Measurements from ENCODE around the gene KCNIP3. TPM values are rescaled to one million over a fixed set of nuclear protein-coding genes. Genes with fewer than 3 reads are reported as not detected.

Gene KCNIP3
- total and polyA plus RNA-seq, 2 donors (not counting 1 experiment from before 2014, with no cell fraction given): not detected

- no peak overlapping the region for H3K4me3 Mint-ChIP-seq
- POLR2A ChIA-PET: no interaction called here
- Histone ChIP-seq H2AFZ (ENCODE audit: insufficient read depth, low read depth, low read length, poor library complexity, severe bottlenecking) (no peak overlapping the region), H3K27ac (ENCODE audit: low read length in 2 of 2) (no peak overlapping the region), H3K9ac (ENCODE audit: low read length) (no peak overlapping the region), H3K27me3 (replicated peaks in 1 of 4; ENCODE audit: control extremely low read depth in 1 of 4, control insufficient read depth in 3 of 4, insufficient read depth in 4 of 4, low read length in 3 of 4) (peaks cover 0 to 3% (median 0%) of the 10 kb centered on the region in 4 experiments), H3K4me2 (replicated peaks; ENCODE audit: low read depth, low read length, poor library complexity, severe bottlenecking) (no peak overlapping the region), H3K4me3 (ENCODE audit: control extremely low read depth in 1 of 5, extremely low read depth in 1 of 5, insufficient read depth in 1 of 5, low read depth in 2 of 5, low read length in 4 of 5) (no peak overlapping the region), H3K4me1 (ENCODE audit: control insufficient read depth in 2 of 2, insufficient read depth in 2 of 2, low read length in 2 of 2) (no peaks in the 10 kb centered on the region), H3K9me3 (ENCODE audit: control extremely low read depth in 1 of 3, control insufficient read depth in 2 of 3, insufficient read depth in 1 of 3, low read length in 2 of 3) (no peaks in the 10 kb centered on the region), H4K20me1 (ENCODE audit: control insufficient read depth, insufficient read depth, low read length, poor library complexity, severe bottlenecking) (no peaks in the 10 kb centered on the region), H3K79me2 (ENCODE audit: control insufficient read depth, insufficient read depth, low read length) (no peaks in the 10 kb centered on the region), H3K36me3 (replicated peaks in 1 of 2; ENCODE audit: control extremely low read depth in 1 of 2, control insufficient read depth in 1 of 2, extremely low read depth in 1 of 2, insufficient read depth in 2 of 2, low read length in 1 of 2) (no peaks in the 10 kb centered on the region)
- intact Hi-C loops (cut with micrococcal nuclease): no loop called here
- ATAC-seq (ENCODE audit: low read depth): no peak
- H3K27me3 Mint-ChIP-seq: peaks cover 14% of the 10 kb centered on the region
- CTCF ChIA-PET: no interaction called here
- no peak for DNase-seq
- TF ChIP-seq, protein P1, sequence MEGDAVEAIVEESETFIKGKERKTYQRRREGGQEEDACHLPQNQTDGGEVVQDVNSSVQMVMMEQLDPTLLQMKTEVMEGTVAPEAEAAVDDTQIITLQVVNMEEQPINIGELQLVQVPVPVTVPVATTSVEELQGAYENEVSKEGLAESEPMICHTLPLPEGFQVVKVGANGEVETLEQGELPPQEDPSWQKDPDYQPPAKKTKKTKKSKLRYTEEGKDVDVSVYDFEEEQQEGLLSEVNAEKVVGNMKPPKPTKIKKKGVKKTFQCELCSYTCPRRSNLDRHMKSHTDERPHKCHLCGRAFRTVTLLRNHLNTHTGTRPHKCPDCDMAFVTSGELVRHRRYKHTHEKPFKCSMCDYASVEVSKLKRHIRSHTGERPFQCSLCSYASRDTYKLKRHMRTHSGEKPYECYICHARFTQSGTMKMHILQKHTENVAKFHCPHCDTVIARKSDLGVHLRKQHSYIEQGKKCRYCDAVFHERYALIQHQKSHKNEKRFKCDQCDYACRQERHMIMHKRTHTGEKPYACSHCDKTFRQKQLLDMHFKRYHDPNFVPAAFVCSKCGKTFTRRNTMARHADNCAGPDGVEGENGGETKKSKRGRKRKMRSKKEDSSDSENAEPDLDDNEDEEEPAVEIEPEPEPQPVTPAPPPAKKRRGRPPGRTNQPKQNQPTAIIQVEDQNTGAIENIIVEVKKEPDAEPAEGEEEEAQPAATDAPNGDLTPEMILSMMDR (IDR thresholded peaks at IDR 0.05): no peak
- TF ChIP-seq EZH2 (IDR thresholded peaks at IDR 0.05; ENCODE audit: borderline replicate concordance, insufficient read depth, low read depth, low read length, poor library complexity, severe bottlenecking): no peak
- H3K9me3 Mint-ChIP-seq (ENCODE audit: insufficient read depth): no peaks in the 10 kb centered on the region
- no peaks in the 10 kb centered on the region for H3K4me1 Mint-ChIP-seq
- 80% methylated on average over 1 of the region's 5 CpGs for WGBS (ENCODE audit: insufficient coverage)
- H3K27ac Mint-ChIP-seq: no peak overlapping the region
These were observed 83.6 kb downstream of the KCNIP3 start for GRCh38 chr2:95380731-95381130.

DNA sequence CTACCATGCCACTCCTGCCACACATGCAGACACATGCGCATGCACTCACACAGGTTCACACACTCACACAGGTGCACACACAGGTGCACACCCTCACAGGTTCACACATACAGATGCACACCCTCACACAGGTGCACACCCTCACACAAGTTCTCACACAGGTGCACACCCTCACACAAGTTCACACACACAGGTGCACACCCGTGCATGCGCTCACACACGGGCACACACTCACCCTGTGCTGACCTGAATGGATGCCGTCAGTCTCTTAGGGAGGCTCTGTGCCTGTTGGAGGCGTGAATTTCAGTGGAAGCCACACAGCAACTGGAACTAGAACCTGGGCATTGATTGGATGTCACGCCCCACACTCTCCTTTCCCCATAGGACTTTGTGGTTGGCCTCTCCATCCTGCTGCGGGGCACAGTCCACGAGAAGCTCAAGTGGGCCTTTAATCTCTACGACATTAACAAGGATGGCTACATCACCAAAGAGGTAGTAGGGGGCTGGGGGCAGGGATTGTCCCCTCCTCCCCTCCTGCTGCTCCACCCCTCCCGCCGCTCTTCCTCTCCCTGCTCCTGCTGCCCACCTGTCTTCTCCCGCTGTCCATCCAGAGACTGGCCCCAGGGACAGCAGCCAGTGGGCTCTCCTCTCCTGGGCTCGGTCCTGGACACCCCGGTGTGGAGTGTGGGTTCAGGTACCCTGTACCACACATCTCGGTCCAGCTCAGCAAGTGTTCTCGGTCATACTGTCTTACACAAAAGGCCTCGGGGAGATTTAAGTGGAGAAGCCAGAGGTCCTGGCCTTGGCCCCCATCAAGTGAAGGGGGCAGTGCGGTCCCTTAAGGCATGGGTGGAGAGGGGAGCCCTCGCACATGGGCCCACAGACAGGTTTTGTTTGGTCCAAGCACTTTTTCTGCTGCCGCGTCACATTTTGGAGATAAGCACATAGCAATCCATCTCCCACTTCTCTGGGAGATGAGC, 84.4 kb downstream of the KCNIP3 start:
- no peak overlapping the region for H3K4me2 ChIP-seq (replicated peaks; ENCODE audit: low read depth, low read length, poor library complexity, severe bottlenecking)
- H3K4me1 ChIP-seq (ENCODE audit: control insufficient read depth in 2 of 2, insufficient read depth in 2 of 2, low read length in 2 of 2): no peaks in the 10 kb centered on the region
- no peak overlapping the region for H2AFZ ChIP-seq (ENCODE audit: insufficient read depth, low read depth, low read length, poor library complexity, severe bottlenecking)
- WGBS (ENCODE audit: insufficient coverage): 90% methylated on average over 16 of the region's 22 CpGs
- ATAC-seq (ENCODE audit: low read depth) (no peak), DNase-seq (no peak)
- no peak overlapping the region for H3K27ac ChIP-seq (ENCODE audit: low read length in 2 of 2)
- H3K9me3 ChIP-seq (ENCODE audit: control extremely low read depth in 1 of 3, control insufficient read depth in 2 of 3, insufficient read depth in 1 of 3, low read length in 2 of 3): no peaks in the 10 kb centered on the region
- peaks cover 0 to 3% (median 0%) of the 10 kb centered on the region in 4 experiments for H3K27me3 ChIP-seq (replicated peaks in 1 of 4; ENCODE audit: control extremely low read depth in 1 of 4, control insufficient read depth in 3 of 4, insufficient read depth in 4 of 4, low read length in 3 of 4)
- H4K20me1 ChIP-seq (ENCODE audit: control insufficient read depth, insufficient read depth, low read length, poor library complexity, severe bottlenecking): no peaks in the 10 kb centered on the region
- CTCF ChIA-PET: no interaction called here
- POLR2A ChIA-PET: no interaction called here
- Mint-ChIP-seq H3K27me3 (peaks cover 13% of the 10 kb centered on the region), H3K4me1 (no peaks in the 10 kb centered on the region), H3K27ac (no peak overlapping the region), H3K9me3 (ENCODE audit: insufficient read depth) (no peaks in the 10 kb centered on the region), H3K4me3 (no peak overlapping the region)
- intact Hi-C loops (cut with micrococcal nuclease): no loop called here
- H3K4me3 ChIP-seq (ENCODE audit: control extremely low read depth in 1 of 5, extremely low read depth in 1 of 5, insufficient read depth in 1 of 5, low read depth in 2 of 5, low read length in 4 of 5): no peak overlapping the region
- H3K36me3 ChIP-seq (replicated peaks in 1 of 2; ENCODE audit: control extremely low read depth in 1 of 2, control insufficient read depth in 1 of 2, extremely low read depth in 1 of 2, insufficient read depth in 2 of 2, low read length in 1 of 2): no peaks in the 10 kb centered on the region
- TF ChIP-seq, protein P1 (IDR thresholded peaks at IDR 0.05): no peak
- no peak for TF ChIP-seq EZH2 (IDR thresholded peaks at IDR 0.05; ENCODE audit: borderline replicate concordance, insufficient read depth, low read depth, low read length, poor library complexity, severe bottlenecking)
- H3K79me2 ChIP-seq (ENCODE audit: control insufficient read depth, insufficient read depth, low read length): no peaks in the 10 kb centered on the region
- H3K9ac ChIP-seq (ENCODE audit: low read length): no peak overlapping the region

Measured in B cell (primary cell).